ENCODE results near the gene RYK.

RYK gene

GRCh38 chr3:134186391-134186790 lies 64.3 kb downstream of the RYK start:
- Mint-ChIP-seq H3K4me3 (no peak overlapping the region), H3K27ac (no peak overlapping the region), H3K36me3 (peaks cover 18 to 29% of the 10 kb centered on the region in 2 donors), H3K9me3 (no peaks in the 10 kb centered on the region), H3K4me1 (peaks cover 3 to 9% of the 10 kb centered on the region in 2 donors), H3K27me3 (no peaks in the 10 kb centered on the region)
- DNase-seq (no peak), ATAC-seq (replicated peaks) (no peak)

GRCh38 chr3:134180761-134181160 lies 69.9 kb downstream of the RYK start:
- Mint-ChIP-seq H3K9me3 (no peaks in the 10 kb centered on the region), H3K4me3 (no peak overlapping the region), H3K4me1 (peaks cover 3 to 5% of the 10 kb centered on the region in 2 donors), H3K36me3 (peaks cover 23 to 47% of the 10 kb centered on the region in 2 donors), H3K27ac (peak overlapping the region; percentile 16), H3K27me3 (no peaks in the 10 kb centered on the region)
- ATAC-seq (replicated peaks), result no peak
- DNase-seq, result no peak

GRCh38 chr3:134179508-134179907 lies 71.2 kb downstream of the RYK start:
- DNase-seq (no peak), ATAC-seq (replicated peaks) (no peak)
- H3K9me3 Mint-ChIP-seq, result no peaks in the 10 kb centered on the region
- no peaks in the 10 kb centered on the region for H3K27me3 Mint-ChIP-seq
- no peak overlapping the region for H3K4me3 Mint-ChIP-seq
- peaks cover 24 to 49% of the 10 kb centered on the region in 2 donors for H3K36me3 Mint-ChIP-seq
- H3K4me1 Mint-ChIP-seq, result peaks cover 3 to 5% of the 10 kb centered on the region in 2 donors
- no peak overlapping the region for H3K27ac Mint-ChIP-seq

GRCh38 chr3:134163096-134163495 lies 87.6 kb downstream of the RYK start:
- H3K4me1 Mint-ChIP-seq, result peaks cover 1 to 6% of the 10 kb centered on the region in 2 donors
- no peak for DNase-seq
- H3K9me3 Mint-ChIP-seq, result no peaks in the 10 kb centered on the region
- H3K36me3 Mint-ChIP-seq, result peaks cover 30 to 63% of the 10 kb centered on the region in 2 donors
- no peak for ATAC-seq (replicated peaks)
- H3K27me3 Mint-ChIP-seq, result no peaks in the 10 kb centered on the region
- no peak overlapping the region for H3K4me3 Mint-ChIP-seq
- H3K27ac Mint-ChIP-seq, result no peak overlapping the region

- Mint-ChIP-seq H3K27me3 (no peaks in the 10 kb centered on the region), H3K9me3 (no peaks in the 10 kb centered on the region), H3K4me1 (peaks cover 1 to 6% of the 10 kb centered on the region in 2 donors), H3K36me3 (peaks cover 25 to 61% of the 10 kb centered on the region in 2 donors), H3K4me3 (no peak overlapping the region), H3K27ac (no peak overlapping the region)
- no peak for ATAC-seq (replicated peaks)
- DNase-seq, result no peak
These were observed 88.6 kb downstream of the RYK start for GRCh38 chr3:134161898-134162615.

GRCh38 chr3:134155446-134155845 lies 95.2 kb downstream of the RYK start:
- Mint-ChIP-seq H3K4me1 (peaks cover 0 to 1% of the 10 kb centered on the region in 2 donors), H3K36me3 (peaks cover 38 to 59% of the 10 kb centered on the region in 2 donors), H3K27me3 (no peaks in the 10 kb centered on the region), H3K4me3 (no peak overlapping the region), H3K27ac (no peak overlapping the region), H3K9me3 (no peaks in the 10 kb centered on the region)
- ATAC-seq (replicated peaks) (no peak), DNase-seq (no peak)

- Mint-ChIP-seq H3K27me3 (no peaks in the 10 kb centered on the region), H3K27ac (no peak overlapping the region), H3K9me3 (no peaks in the 10 kb centered on the region), H3K36me3 (peaks cover 36 to 64% of the 10 kb centered on the region in 2 donors), H3K4me1 (peaks cover 0 to 1% of the 10 kb centered on the region in 2 donors), H3K4me3 (no peak overlapping the region)
- DNase-seq (no peak), ATAC-seq (replicated peaks) (no peak)
These were observed 96.9 kb downstream of the RYK start for GRCh38 chr3:134153761-134154160.

GRCh38 chr3:134150476-134150875 lies 100.2 kb downstream of the RYK start:
- no peak overlapping the region for H3K27ac Mint-ChIP-seq
- no peak overlapping the region for H3K4me3 Mint-ChIP-seq
- peaks cover 35 to 57% of the 10 kb centered on the region in 2 donors for H3K36me3 Mint-ChIP-seq
- H3K4me1 Mint-ChIP-seq, result peaks cover 1 to 4% of the 10 kb centered on the region in 2 donors
- no peaks in the 10 kb centered on the region for H3K9me3 Mint-ChIP-seq
- DNase-seq (no peak), ATAC-seq (replicated peaks) (no peak)
- H3K27me3 Mint-ChIP-seq, result no peaks in the 10 kb centered on the region

- no peaks in the 10 kb centered on the region for H3K9me3 Mint-ChIP-seq
- peaks cover 26 to 50% of the 10 kb centered on the region in 2 donors for H3K36me3 Mint-ChIP-seq
- H3K4me1 Mint-ChIP-seq, result peaks cover 12 to 14% of the 10 kb centered on the region in 2 donors
- DNase-seq (no peak), ATAC-seq (replicated peaks) (no peak)
- H3K27me3 Mint-ChIP-seq, result no peaks in the 10 kb centered on the region
- no peak overlapping the region for H3K4me3 Mint-ChIP-seq
- no peak overlapping the region for H3K27ac Mint-ChIP-seq
These were observed 101.4 kb downstream of the RYK start for GRCh38 chr3:134149286-134149685.

GRCh38 chr3:134148534-134148933 lies 102.1 kb downstream of the RYK start:
- DNase-seq (no peak), ATAC-seq (replicated peaks) (no peak)
- Mint-ChIP-seq H3K4me3 (no peak overlapping the region), H3K4me1 (peaks cover 12 to 14% of the 10 kb centered on the region in 2 donors), H3K9me3 (no peaks in the 10 kb centered on the region), H3K27ac (no peak overlapping the region), H3K36me3 (peaks cover 20 to 42% of the 10 kb centered on the region in 2 donors), H3K27me3 (no peaks in the 10 kb centered on the region)

- Mint-ChIP-seq H3K4me3 (no peak overlapping the region), H3K27ac (no peak overlapping the region), H3K9me3 (peaks cover 0 to under 1% of the 10 kb centered on the region in 2 donors), H3K27me3 (no peaks in the 10 kb centered on the region), H3K4me1 (peaks cover 12 to 14% of the 10 kb centered on the region in 2 donors), H3K36me3 (peaks cover 15 to 37% of the 10 kb centered on the region in 2 donors)
- no peak for DNase-seq
- no peak for ATAC-seq (replicated peaks)
These were observed 103.2 kb downstream of the RYK start for GRCh38 chr3:134147411-134147810.

GRCh38 chr3:134146666-134147065 lies 104.0 kb downstream of the RYK start:
- ATAC-seq (replicated peaks), result no peak
- H3K27me3 Mint-ChIP-seq, result no peaks in the 10 kb centered on the region

GRCh38 chr3:134145183-134145582 lies 105.5 kb downstream of the RYK start:
- H3K4me3 Mint-ChIP-seq, result no peak overlapping the region
- H3K36me3 Mint-ChIP-seq, result peaks cover 24 to 50% of the 10 kb centered on the region in 2 donors
- DNase-seq, result no peak
- peaks cover 6 to 16% of the 10 kb centered on the region in 2 donors for H3K9me3 Mint-ChIP-seq
- ATAC-seq (replicated peaks), result no peak
- peaks cover 12% of the 10 kb centered on the region in 2 donors for H3K4me1 Mint-ChIP-seq
- H3K27ac Mint-ChIP-seq, result no peak overlapping the region
- H3K27me3 Mint-ChIP-seq, result no peaks in the 10 kb centered on the region

More at GRCh38 chr3:134146666-134147065, 104.0 kb downstream of the RYK start:
- Mint-ChIP-seq H3K4me1 (peaks cover 12% of the 10 kb centered on the region in 2 donors), H3K4me3 (no peak overlapping the region), H3K36me3 (peaks cover 17 to 42% of the 10 kb centered on the region in 2 donors), H3K27ac (no peak overlapping the region), H3K9me3 (peaks cover 4 to 7% of the 10 kb centered on the region in 2 donors)
- DNase-seq, result no peak

- no peak overlapping the region for H3K4me3 Mint-ChIP-seq
- DNase-seq, result no peak
- ATAC-seq (replicated peaks), result no peak
- peaks cover 12% of the 10 kb centered on the region in 2 donors for H3K4me1 Mint-ChIP-seq
- H3K27ac Mint-ChIP-seq, result peak overlapping the region; percentile 25
- H3K27me3 Mint-ChIP-seq, result no peaks in the 10 kb centered on the region
- peaks cover 24 to 49% of the 10 kb centered on the region in 2 donors for H3K36me3 Mint-ChIP-seq
- H3K9me3 Mint-ChIP-seq, result peaks cover 6 to 16% of the 10 kb centered on the region in 2 donors
These were observed 106.0 kb downstream of the RYK start for GRCh38 chr3:134144694-134145093.

- no peaks in the 10 kb centered on the region for H3K27me3 Mint-ChIP-seq
- H3K36me3 Mint-ChIP-seq, result peaks cover 27 to 50% of the 10 kb centered on the region in 2 donors
- DNase-seq (no peak), ATAC-seq (replicated peaks) (no peak)
- H3K4me1 Mint-ChIP-seq, result peaks cover 12% of the 10 kb centered on the region in 2 donors
- H3K9me3 Mint-ChIP-seq, result peaks cover 8 to 16% of the 10 kb centered on the region in 2 donors
- no peak overlapping the region for H3K4me3 Mint-ChIP-seq
- H3K27ac Mint-ChIP-seq, result no peak overlapping the region
These were observed 106.7 kb downstream of the RYK start for GRCh38 chr3:134143828-134144401.
